ENCODE measurements around the gene TMEM51. TPM values are rescaled to one million over a fixed set of nuclear protein-coding genes. Genes with fewer than 3 reads are reported as not detected.

The TMEM51 gene, protein sequence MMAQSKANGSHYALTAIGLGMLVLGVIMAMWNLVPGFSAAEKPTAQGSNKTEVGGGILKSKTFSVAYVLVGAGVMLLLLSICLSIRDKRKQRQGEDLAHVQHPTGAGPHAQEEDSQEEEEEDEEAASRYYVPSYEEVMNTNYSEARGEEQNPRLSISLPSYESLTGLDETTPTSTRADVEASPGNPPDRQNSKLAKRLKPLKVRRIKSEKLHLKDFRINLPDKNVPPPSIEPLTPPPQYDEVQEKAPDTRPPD
- 32.7 and 40.9 TPM in 2 replicates for total RNA-seq
- polyA plus RNA-seq, result 21.3 and 23.8 TPM in 2 replicates

DNA sequence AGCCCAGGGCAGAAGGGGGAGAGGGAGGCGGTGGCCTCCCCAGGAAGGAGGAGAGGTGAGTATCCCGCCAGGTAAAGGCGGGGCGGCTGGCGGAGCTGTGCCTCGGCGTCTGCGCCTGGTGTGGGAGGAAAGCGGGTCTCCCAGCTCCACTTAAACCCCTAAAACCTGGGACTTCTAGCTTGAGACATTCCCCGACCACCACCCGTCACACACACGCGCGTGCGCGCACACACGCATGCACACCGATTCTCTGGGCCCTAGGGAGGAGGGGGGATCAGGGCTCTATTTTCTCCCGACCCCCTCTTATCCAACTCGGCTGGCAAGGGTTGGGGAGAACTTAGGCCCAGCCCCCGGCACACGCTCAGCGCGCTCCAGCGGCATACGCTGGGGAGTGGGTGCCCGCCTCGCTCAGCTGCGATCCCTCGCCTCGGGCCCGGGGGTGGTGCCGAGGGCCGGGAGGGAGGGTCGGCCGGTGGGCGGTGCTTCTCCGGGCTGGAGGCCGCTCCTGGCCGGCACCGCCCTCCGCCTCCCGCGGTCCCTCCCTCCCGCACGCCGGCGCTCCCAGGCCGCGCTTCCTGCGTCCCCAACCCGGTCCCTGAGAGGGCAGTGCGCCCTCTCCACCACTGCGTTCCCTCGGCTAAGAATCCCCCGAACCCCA is at the start of gene TMEM51:
TSS of gene TMEM51 (plus strand) at position 564 of the 658 bp plus-strand sequence. CDS start 61,341 bp downstream, outside the sequence.
- TF ChIP-seq, protein P1, sequence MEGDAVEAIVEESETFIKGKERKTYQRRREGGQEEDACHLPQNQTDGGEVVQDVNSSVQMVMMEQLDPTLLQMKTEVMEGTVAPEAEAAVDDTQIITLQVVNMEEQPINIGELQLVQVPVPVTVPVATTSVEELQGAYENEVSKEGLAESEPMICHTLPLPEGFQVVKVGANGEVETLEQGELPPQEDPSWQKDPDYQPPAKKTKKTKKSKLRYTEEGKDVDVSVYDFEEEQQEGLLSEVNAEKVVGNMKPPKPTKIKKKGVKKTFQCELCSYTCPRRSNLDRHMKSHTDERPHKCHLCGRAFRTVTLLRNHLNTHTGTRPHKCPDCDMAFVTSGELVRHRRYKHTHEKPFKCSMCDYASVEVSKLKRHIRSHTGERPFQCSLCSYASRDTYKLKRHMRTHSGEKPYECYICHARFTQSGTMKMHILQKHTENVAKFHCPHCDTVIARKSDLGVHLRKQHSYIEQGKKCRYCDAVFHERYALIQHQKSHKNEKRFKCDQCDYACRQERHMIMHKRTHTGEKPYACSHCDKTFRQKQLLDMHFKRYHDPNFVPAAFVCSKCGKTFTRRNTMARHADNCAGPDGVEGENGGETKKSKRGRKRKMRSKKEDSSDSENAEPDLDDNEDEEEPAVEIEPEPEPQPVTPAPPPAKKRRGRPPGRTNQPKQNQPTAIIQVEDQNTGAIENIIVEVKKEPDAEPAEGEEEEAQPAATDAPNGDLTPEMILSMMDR (IDR thresholded peaks at IDR 0.05; ENCODE audit: low read depth, low read length), result no peak
- H3K27me3 ChIP-seq, result no peaks in the 10 kb centered on the region
- peak within 1 kb of the TSS; percentile 67 for H3K4me3 ChIP-seq
- peak; percentile 75 to 93 for DNase-seq (ENCODE audit: low read depth in 1 of 2, low spot score in 1 of 2)
- H3K27ac ChIP-seq, result peak within 1 kb of the TSS; percentile 87
- no peaks in the 10 kb centered on the region for H3K36me3 ChIP-seq
- H3K9me3 ChIP-seq (ENCODE audit: low read depth), result no peaks in the 10 kb centered on the region
- peaks cover 21% of the 10 kb centered on the region for H3K4me1 ChIP-seq (ENCODE audit: low read depth)

DNA sequence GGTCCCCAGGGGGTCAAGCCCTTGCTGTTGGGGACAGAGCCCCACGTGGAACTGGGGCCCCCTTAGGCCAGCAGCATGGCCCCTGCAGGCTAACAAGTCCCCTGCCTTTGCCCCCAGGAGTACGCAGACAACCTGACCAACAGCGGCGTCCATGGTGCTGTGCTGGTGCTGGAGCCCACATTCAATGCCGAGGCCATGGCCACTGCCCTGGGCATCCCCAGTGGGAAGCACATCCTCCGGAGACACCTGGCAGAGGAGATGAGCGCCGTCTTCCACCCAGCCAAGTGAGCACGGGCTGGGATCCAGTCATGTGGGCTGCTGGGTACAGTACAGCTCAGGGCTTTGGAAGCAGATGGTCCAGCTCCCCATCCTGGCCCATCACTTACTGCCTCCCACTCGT is 49.6 kb upstream of the TMEM51 start:
- Histone ChIP-seq H3K27me3 (peaks cover 8% of the 10 kb centered on the region), H3K9me3 (ENCODE audit: low read depth) (no peaks in the 10 kb centered on the region), H3K27ac (no peak overlapping the region), H3K4me1 (ENCODE audit: low read depth) (peaks cover 12% of the 10 kb centered on the region), H3K4me3 (no peak overlapping the region), H3K36me3 (no peaks in the 10 kb centered on the region)
- DNase-seq (ENCODE audit: low read depth in 1 of 2, low spot score in 1 of 2), result no peak
- TF ChIP-seq, protein P1 (IDR thresholded peaks at IDR 0.05; ENCODE audit: low read depth, low read length), result no peak

DNA sequence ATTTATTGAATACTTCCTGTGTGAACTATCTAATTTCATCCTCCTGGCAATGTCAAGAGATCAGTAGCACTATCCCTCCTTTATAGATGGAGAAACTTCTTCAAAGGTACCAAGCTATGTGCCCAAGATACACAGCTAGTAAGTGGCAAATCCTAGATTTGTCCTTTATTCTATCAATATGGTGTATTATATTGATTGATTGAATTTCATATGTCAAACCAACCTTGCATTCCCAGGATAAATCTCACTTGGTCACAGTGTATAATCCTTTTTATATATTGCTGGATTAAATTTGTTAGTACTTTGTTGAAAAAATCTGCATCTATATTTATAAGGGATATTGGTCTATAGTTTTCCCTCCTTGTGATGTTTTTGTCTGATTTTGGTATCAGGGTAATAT is 48.8 kb upstream of the TMEM51 start:
- Histone ChIP-seq H3K27me3 (peaks cover 8% of the 10 kb centered on the region), H3K4me3 (no peak overlapping the region), H3K27ac (no peak overlapping the region), H3K4me1 (ENCODE audit: low read depth) (peaks cover 4% of the 10 kb centered on the region), H3K9me3 (ENCODE audit: low read depth) (no peaks in the 10 kb centered on the region), H3K36me3 (no peaks in the 10 kb centered on the region)
- TF ChIP-seq, protein P1 (IDR thresholded peaks at IDR 0.05; ENCODE audit: low read depth, low read length), result no peak
- no peak for DNase-seq (ENCODE audit: low read depth in 1 of 2, low spot score in 1 of 2)

DNA sequence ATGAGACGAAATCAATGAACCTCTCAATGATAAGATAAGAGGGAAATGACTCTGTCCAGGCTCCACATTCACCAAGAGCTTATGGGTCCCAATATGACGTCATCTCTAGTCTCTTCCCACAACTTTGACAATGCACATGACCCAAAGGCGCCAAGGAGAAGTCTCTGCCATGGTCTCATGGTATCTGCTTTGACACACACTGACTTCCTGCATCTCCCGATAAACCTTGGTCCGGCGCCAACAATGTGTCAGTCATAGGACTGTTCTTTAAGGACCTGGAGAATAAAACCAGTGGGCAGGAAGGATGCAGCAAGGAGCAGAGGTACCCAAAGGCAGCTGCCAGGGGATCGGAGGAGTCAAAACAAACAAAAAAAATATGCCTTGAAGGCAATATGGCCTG is 46.9 kb upstream of the TMEM51 start:
- Histone ChIP-seq H3K9me3 (ENCODE audit: low read depth) (no peaks in the 10 kb centered on the region), H3K4me3 (no peak overlapping the region), H3K4me1 (ENCODE audit: low read depth) (no peaks in the 10 kb centered on the region), H3K36me3 (no peaks in the 10 kb centered on the region), H3K27ac (no peak overlapping the region), H3K27me3 (no peaks in the 10 kb centered on the region)
- TF ChIP-seq, protein P1 (IDR thresholded peaks at IDR 0.05; ENCODE audit: low read depth, low read length), result no peak
- DNase-seq (ENCODE audit: low read depth in 1 of 2, low spot score in 1 of 2), result peak; percentile 49 to 69

DNA sequence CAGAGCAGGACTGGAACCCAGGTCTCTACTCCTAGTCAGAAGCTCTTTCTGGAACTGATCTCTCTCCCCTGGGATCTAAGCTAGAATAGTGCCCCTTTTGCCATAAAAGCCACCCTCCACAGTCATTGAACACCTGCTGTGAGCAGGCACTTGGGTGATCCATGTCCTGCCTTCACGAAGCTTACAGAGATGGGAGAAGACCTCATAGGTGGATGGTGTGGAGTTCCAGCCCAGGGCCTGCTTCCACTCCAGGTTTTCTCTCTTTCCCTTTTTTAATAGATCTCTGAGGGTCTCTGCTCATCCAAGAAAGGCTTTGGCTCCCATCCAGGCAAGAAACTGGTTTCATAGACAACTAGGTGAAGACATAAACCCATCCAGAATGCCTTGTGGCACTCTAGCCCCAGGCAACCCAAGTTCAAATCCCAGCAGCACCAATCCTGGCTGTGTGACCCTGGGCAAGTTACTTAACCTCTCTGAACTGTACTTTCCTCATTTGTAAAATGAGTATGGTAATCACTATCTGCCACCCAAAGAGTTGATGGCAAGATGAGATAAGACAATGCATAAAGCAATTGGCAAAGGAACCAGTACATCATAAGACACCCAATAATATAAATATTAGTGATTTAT is 46.4 kb upstream of the TMEM51 start:
- Histone ChIP-seq H3K27me3 (no peaks in the 10 kb centered on the region), H3K36me3 (no peaks in the 10 kb centered on the region), H3K27ac (no peak overlapping the region), H3K4me1 (ENCODE audit: low read depth) (no peaks in the 10 kb centered on the region), H3K9me3 (ENCODE audit: low read depth) (no peaks in the 10 kb centered on the region), H3K4me3 (no peak overlapping the region)
- no peak for DNase-seq (ENCODE audit: low read depth in 1 of 2, low spot score in 1 of 2)
- TF ChIP-seq, protein P1 (IDR thresholded peaks at IDR 0.05; ENCODE audit: low read depth, low read length), result no peak

Measured in cardiac muscle cell (in vitro differentiated cells and primary cell).